HG03045 (cell line): Measurements from ENCODE around the gene HACE1.
"Not testable (repeated sequence)": the region's sequence is repeated elsewhere in the genome, so short reads cannot be mapped to it uniquely, and the experiment has no call there.

Experiments
- ATAC-seq: cut with Tn5 transposase; IDR thresholded peaks from one replicate; pipeline ENCODE4 v1.9.1; 2021; ENCODE audit warnings: mild to moderate bottlenecking, moderate library complexity; ENCODE audit not compliant: unreplicated experiment

Gene HACE1

GRCh38 chr6:104739124-104739523, 120.6 kb downstream of the HACE1 start:
- not testable (repeated sequence) for ATAC-seq

GRCh38 chr6:104737567-104737966, 122.2 kb downstream of the HACE1 start:
- not testable (repeated sequence) for ATAC-seq

- no peak for ATAC-seq
These were observed 123.2 kb downstream of the HACE1 start for GRCh38 chr6:104736545-104736944.

DNA sequence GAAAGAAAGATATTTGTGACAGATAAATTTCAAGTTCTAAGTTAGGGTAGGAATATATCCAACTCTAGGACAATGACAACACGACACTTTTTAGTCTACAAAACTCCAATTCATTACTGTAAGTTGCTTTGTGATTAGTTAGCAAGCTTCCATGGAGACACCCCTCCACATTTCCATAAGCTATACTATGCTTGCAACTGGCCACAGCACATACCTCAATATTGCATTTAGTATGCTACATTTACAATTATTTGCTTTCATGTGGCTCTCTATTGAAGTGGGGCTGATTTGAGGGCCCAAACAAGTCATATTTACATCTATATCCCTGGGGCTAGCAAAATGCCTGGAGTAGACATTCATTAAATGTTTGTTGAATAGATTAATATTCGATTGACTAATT, 129.3 kb downstream of the HACE1 start:
- ATAC-seq: no peak

GRCh38 chr6:104729433-104729832, 130.3 kb downstream of the HACE1 start:
- ATAC-seq: no peak

- ATAC-seq: no peak
These were observed 131.3 kb downstream of the HACE1 start for GRCh38 chr6:104728448-104728847.

DNA sequence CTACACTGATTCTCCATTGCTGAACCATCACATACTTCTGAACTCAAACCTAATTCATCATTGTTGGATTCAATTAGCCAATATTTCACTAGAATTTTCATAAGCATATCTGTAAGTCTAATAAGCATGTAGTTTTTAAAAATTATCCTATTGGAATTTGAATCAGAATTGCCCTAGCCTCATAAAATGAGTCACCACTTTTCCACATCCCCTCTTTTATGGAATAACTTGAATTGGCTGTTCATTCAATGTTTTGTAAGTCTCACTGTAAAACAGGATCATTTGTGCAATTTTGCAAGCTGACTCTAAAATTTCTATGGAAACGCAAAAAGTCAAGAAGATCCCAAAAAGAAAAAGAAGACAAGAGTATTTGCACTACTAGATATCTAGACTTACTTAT, 141.0 kb downstream of the HACE1 start:
- ATAC-seq: no peak

DNA sequence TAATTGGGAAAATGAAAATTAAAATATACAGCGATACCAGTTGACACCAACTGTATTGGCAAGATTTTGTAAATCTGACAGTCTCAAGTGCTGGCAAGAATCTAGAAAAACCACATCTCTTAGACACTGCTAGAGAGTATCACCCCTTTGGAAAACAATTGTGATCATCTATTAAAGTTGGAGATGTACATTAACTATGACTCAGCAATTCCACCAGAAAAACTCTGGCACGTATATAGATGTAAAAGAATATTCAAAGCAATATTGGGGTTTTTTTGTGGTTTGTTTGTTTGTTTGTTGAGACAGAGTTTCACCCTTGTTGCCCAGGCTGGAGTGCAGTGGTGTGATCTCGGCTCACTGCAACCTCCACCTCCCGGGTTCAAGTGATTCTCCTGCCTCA, 142.9 kb downstream of the HACE1 start:
- no peak for ATAC-seq

GRCh38 chr6:104714796-104715195, 144.9 kb downstream of the HACE1 start:
- ATAC-seq: no peak

GRCh38 chr6:104713982-104714381, 145.7 kb downstream of the HACE1 start:
- ATAC-seq: no peak

DNA sequence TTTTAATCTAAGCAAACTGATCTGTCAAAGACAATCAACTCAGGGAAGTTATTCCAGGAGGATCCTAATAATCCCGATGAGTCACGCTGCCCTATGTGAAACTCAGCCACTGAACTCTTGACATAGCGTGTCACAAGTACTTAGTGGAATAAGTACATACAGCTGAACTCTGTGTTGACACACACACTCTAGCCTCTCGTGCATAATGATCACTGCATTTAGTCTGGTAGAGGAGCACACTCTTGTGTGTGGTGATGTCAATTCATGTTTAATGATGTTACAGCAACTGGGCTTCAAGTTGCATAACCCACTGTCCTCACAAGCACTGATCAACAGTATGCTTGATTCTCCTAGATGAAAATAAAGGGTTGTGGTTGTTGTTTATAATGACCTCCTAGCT, 148.3 kb downstream of the HACE1 start:
- no peak for ATAC-seq

- ATAC-seq: no peak
These were observed 149.0 kb downstream of the HACE1 start for GRCh38 chr6:104710543-104711335.

DNA sequence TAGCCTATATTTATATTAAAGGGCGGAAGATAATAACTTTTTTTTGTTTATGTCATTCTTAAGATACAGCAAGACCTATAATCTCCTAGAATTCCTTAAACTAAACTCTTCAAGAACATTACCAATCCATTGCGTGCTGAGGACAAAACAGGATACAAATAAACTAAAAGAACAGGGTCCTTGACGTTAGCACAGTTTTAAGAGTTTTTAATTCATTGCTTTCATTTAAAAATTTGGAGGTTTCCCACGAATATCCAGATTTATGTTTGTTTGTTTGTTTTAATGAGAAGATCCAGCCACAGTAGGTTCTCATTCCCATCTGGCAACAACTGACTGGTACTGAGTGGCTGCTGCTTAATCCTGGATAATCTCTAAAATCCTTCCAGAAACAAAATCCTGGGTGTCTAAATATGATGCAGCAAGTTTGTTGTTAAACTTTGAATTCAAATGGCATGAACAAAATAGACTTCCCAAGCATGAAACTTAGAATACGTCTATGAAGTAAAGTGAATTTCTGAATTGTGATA, 153.7 kb downstream of the HACE1 start:
- ATAC-seq: no peak

DNA sequence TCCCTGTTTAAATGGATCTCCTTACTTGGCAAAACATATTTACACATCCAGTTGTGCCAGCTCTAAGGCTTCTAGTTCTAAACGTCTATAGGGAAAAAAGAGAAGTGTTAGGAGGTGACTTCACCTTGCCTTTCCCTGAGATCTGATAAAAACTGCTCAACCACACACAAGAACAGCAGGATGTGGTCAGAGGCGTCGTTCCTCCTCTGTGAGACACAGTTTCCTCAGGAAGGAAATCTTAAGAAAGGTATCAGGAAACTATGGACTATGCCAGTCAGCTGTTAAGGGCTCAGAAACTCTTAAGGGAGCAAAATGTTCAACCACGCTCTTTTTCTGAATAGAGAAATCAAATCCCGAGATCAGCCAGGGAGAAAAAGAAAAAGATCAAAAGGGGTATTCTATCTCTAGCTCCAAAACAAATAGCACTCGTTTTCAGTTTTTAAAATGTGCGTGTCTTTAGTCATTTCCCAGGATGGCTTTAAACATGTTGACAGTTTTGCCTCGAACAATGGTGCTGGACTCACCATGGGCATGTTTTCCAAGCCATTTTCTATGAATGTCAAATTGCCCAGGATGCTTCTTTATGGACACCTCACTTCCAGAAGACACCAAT, 154.5 kb downstream of the HACE1 start:
- ATAC-seq: no peak

DNA sequence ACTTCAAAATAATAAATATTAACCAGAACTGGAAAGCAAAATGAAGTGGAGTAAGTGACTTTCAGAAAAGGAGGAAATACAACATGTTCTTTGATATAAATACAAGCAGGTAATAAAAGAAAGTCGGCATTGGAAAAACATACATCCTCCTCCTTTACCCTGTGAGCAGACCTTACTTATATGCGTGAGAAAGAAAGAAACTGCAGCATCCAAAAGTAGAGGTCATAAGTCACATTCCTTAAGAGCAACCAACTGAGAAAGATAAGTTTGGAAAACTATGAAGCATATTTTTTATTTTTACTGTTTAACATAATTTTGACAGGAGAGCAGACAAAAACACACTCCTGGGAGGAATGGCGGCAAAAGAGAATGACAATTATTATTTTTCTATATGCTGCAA, 155.5 kb downstream of the HACE1 start:
- ATAC-seq: no peak

DNA sequence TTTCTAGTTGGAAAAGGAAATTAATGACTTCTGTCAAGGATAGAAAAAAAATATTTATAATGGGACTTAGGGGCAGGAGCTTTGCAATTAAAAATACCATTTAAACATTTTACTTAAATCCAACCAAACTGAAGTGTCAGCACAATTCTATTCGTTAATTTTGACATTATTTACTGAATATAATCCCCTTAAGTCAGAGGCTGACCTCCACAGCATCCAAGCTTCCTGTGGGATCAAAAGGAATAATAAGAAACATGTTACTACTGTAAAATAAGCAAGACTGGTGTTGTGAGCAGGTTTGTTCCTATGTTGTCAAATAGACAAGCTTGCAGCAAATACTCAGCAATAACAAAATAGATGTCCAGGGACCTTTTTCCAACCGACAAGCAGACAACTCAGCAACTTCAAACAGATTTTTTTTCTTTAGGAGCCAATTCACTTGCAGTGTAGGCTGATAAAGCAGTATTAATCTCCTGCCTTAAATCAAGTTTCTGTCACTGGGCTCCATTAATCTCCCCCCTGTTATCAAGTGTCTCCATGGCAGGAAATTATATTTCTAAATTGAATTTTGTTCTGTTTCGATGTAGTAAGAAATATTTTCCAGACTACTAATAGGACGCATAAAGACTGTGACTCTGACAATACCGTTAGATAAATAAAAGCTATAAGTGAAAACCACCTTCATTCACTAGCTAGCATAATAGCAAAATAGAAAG, 157.4 kb downstream of the HACE1 start:
- ATAC-seq: no peak

DNA sequence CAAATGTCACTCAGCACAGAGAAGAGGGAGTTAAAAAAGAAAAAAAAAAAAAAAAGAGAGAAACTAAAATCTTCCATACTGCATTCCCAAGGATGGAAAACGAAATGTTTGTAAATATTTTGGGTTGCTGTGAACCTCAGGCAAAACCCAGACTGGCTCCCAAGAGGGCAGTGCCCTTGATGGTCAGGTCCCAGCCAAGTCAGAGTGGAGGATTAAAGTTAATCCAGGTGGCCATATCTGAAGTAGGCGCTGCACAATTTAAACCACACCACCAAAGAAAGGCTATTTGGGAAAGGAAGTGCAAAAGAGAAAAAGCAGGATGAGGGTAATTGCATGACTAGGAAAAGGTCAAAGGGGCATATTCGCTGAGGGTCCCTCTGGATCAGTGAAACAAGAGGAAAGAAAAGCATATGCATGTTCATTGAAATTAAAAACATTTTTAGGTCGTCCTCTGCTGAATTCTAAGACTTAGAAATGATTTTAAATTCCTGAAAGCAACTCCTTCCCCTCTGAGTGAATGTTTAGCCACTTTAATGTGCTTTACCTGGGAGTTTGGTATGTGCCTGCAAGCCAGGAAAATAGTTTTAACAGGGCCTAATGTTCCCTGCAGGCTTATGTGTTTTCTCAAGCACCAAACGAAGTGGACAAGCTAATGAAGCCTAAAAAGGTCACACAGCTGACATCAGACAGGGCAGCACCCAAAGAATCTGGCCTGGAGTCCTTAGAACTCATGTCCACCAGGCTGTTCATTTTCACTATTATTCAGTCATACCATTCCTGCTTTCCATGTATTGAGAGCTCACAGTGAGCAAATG, 159.1 kb downstream of the HACE1 start:
- no peak for ATAC-seq

GRCh38 chr6:104699593-104700329, 160.0 kb downstream of the HACE1 start:
- ATAC-seq: no peak

DNA sequence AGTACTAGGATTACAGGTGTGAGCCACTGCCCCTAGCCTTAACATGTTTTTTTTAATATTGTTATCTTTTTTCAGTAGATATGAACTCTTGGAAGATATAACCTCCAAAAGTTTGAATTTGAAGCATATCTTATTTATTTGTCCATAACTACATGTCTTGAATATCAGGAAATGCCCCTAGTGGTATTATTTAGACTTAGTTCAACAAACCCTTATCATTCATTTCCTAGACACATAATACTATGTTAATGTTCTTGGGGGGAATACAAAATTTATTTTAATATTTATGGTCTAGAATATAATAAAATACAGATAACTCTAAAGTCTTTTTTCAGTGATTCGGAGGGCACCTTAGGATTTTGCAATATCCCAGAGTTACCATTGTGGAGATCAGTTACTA, 160.7 kb downstream of the HACE1 start:
- ATAC-seq: no peak

- no peak for ATAC-seq
These were observed 167.7 kb downstream of the HACE1 start for GRCh38 chr6:104692008-104692407.
